HepG2 (cell line): ENCODE results near the gene ACSL6. TPM values are rescaled to one million over a fixed set of nuclear protein-coding genes. Genes with fewer than 3 reads are reported as not detected.
A peak's percentile ranks its signal among the peaks of the same experiment; 100 is the strongest.

ENCODE experiments used
- AKAP8 ChIP-seq: sonication (generic); formaldehyde crosslinking; IDR thresholded peaks from 2 replicates; pipeline ENCODE4 v1.5.1; 2020; ENCODE audit warnings: mild to moderate bottlenecking, missing genetic modification reagents
- ARNT2 ChIP-seq: sonication (generic); formaldehyde crosslinking; IDR thresholded peaks from 2 replicates; pipeline ENCODE4 v1.8.0; 2022; ENCODE audit warnings: mild to moderate bottlenecking, low read depth, missing genetic modification reagents, moderate library complexity
- ASH2L ChIP-seq: fragments of 300-600, 200-600 bp; sonication (generic); IDR thresholded peaks from 2 replicates; pipeline ENCODE4 v1.7.0; 2017; ENCODE audit warnings: low read depth, mild to moderate bottlenecking, moderate library complexity, mixed read lengths, low read length; ENCODE audit not compliant: insufficient read length
- EHMT2 ChIP-seq: fragments of 200-600 bp; sonication (generic); IDR thresholded peaks from 2 replicates; pipeline ENCODE4 v1.7.0; 2017; ENCODE audit warnings: antibody characterized with exemption, low read depth, low read length, borderline replicate concordance
- FOSL2 ChIP-seq: sonication (generic); formaldehyde crosslinking; IDR thresholded peaks from 2 replicates; pipeline ENCODE4 v1.4.0; 2020; ENCODE audit warnings: missing genetic modification reagents
- FOXC1 ChIP-seq: sonication (generic); formaldehyde crosslinking; IDR thresholded peaks from 2 replicates; pipeline ENCODE4 v1.8.0; 2022; ENCODE audit warnings: mild to moderate bottlenecking, missing genetic modification reagents, borderline replicate concordance
- GATAD2A ChIP-seq: IDR thresholded peaks from 2 replicates; pipeline ENCODE4 v1.6.1; 2016
- IRF2 ChIP-seq: IDR thresholded peaks from 2 replicates; pipeline ENCODE4 v1.6.1; 2018; ENCODE audit warnings: missing genetic modification reagents, missing compliant biosample characterization
- JARID2 ChIP-seq: sonication (generic); formaldehyde crosslinking; IDR thresholded peaks from 2 replicates; pipeline ENCODE4 v1.8.1; 2023; ENCODE audit warnings: missing genetic modification reagents, inconsistent platforms; ENCODE audit not compliant: insufficient replicate concordance
- KDM2A ChIP-seq: sonication (generic); formaldehyde crosslinking; IDR thresholded peaks from 2 replicates; pipeline ENCODE4 v1.4.0; 2020; ENCODE audit warnings: low read depth, missing genetic modification reagents, borderline replicate concordance
- KDM3A ChIP-seq: IDR thresholded peaks from 2 replicates; pipeline ENCODE4 v1.6.1; 2018; ENCODE audit warnings: low read depth, missing compliant biosample characterization
- KDM4B ChIP-seq: sonication (generic); formaldehyde crosslinking; IDR thresholded peaks from 2 replicates; pipeline ENCODE4 v1.4.0; 2020; ENCODE audit warnings: missing genetic modification reagents
- LBX2 ChIP-seq: sonication (generic); formaldehyde crosslinking; IDR thresholded peaks from 2 replicates; pipeline ENCODE4 v1.5.0; 2020; ENCODE audit warnings: missing genetic modification reagents, mild to moderate bottlenecking, borderline replicate concordance
- MED1 ChIP-seq: sonication (generic); formaldehyde crosslinking; IDR thresholded peaks from 2 replicates; pipeline ENCODE4 v1.4.0; 2020; ENCODE audit warnings: missing genetic modification reagents
- MEIS2 ChIP-seq: sonication (generic); formaldehyde crosslinking; IDR thresholded peaks from 2 replicates; pipeline ENCODE4 v1.9.0; 2021; ENCODE audit warnings: mild to moderate bottlenecking, missing genetic modification reagents
- NFKB2 ChIP-seq: sonication (generic); formaldehyde crosslinking; IDR thresholded peaks from 2 replicates; pipeline ENCODE4 v1.4.0; 2020; ENCODE audit warnings: missing genetic modification reagents, borderline replicate concordance
- RAD51 ChIP-seq: fragments of 450-650 bp; IDR thresholded peaks from 2 replicates; pipeline ENCODE4 v1.6.1; 2016; ENCODE audit warnings: borderline replicate concordance
- RBM39 ChIP-seq: fragments of 200-400 bp; formaldehyde crosslinking; IDR thresholded peaks from one replicate; pipeline ENCODE4 v1.6.1; 2018; ENCODE audit warnings: antibody characterized with exemption, mild to moderate bottlenecking, low read depth, low read length; ENCODE audit not compliant: poor library complexity, severe bottlenecking
- REPIN1 ChIP-seq: sonication (generic); formaldehyde crosslinking; IDR thresholded peaks from 2 replicates; pipeline ENCODE4 v1.8.0; 2022; ENCODE audit warnings: missing genetic modification reagents, low read depth, mild to moderate bottlenecking, borderline replicate concordance
- RORA ChIP-seq: sonication (generic); formaldehyde crosslinking; IDR thresholded peaks from 2 replicates; pipeline ENCODE4 v1.5.0; 2020; ENCODE audit warnings: mild to moderate bottlenecking, missing genetic modification reagents, moderate library complexity
- SMC3 ChIP-seq: IDR thresholded peaks from 2 replicates; pipeline ENCODE4 v1.6.1; 2011; ENCODE audit warnings: low read length, improper control_type of control experiment
- SSRP1 ChIP-seq: IDR thresholded peaks from 2 replicates; pipeline ENCODE4 v1.6.1; 2016; ENCODE audit warnings: control low read depth
- TEAD3 ChIP-seq: optimal IDR thresholded peaks from 2 replicates; pipeline ENCODE3; 2016; ENCODE audit warnings: borderline replicate concordance
- ZNF224 ChIP-seq: sonication (generic); formaldehyde crosslinking; IDR thresholded peaks from 2 replicates; pipeline ENCODE4 v1.5.0; 2020; ENCODE audit warnings: mild to moderate bottlenecking, missing genetic modification reagents
- ZNF362 ChIP-seq: sonication (generic); formaldehyde crosslinking; IDR thresholded peaks from 2 replicates; pipeline ENCODE4 v1.4.0; 2020; ENCODE audit warnings: missing genetic modification reagents, mild to moderate bottlenecking, borderline replicate concordance
- ZNF530 ChIP-seq: sonication (generic); formaldehyde crosslinking; IDR thresholded peaks from 2 replicates; pipeline ENCODE4 v1.5.0; 2020; ENCODE audit warnings: low read depth, mild to moderate bottlenecking, missing genetic modification reagents
- ZNF550 ChIP-seq: sonication (generic); formaldehyde crosslinking; IDR thresholded peaks from 2 replicates; pipeline ENCODE4 v1.4.0; 2020; ENCODE audit warnings: mild to moderate bottlenecking, missing genetic modification reagents, borderline replicate concordance
- ZNF558 ChIP-seq: sonication (generic); formaldehyde crosslinking; IDR thresholded peaks from 2 replicates; pipeline ENCODE4 v1.9.0; 2022; ENCODE audit warnings: mild to moderate bottlenecking, missing genetic modification reagents, borderline replicate concordance
- ZNF747 ChIP-seq: sonication (generic); formaldehyde crosslinking; IDR thresholded peaks from 2 replicates; pipeline ENCODE4 v1.8.1; 2023; ENCODE audit warnings: missing genetic modification reagents, mild to moderate bottlenecking, borderline replicate concordance
- ZNF75D ChIP-seq: sonication (generic); formaldehyde crosslinking; IDR thresholded peaks from 2 replicates; pipeline ENCODE4 v1.8.1; 2023; ENCODE audit warnings: missing genetic modification reagents, mild to moderate bottlenecking, borderline replicate concordance
- polyA plus RNA-seq, 8 experiments: library from polyadenylated mRNA; depleted of rRNA in 3 of 8; stranded (reverse) in 7 of 8; unstranded in 1 of 8; fragments of >200 nt; fragmentation: Illumina TruSeq in 4 of 8; extraction: Trizol in 4 of 8; gene quantifications; 2 replicates each; pipeline versions ENCODE4 v1.2.1 to v1.2.3, GENCODE V29; 2011 to 2016; ENCODE audit warnings: low read depth in 4 of 8, missing spikeins in 1 of 8, mixed read lengths in 1 of 8; ENCODE audit not compliant: insufficient read depth in 1 of 8
- total RNA-seq, 5 experiments: library from RNA; depleted of rRNA; stranded (reverse); fragments of >200 nt; fragmentation: Illumina TruSeq; extraction: Trizol; gene quantifications; 2 replicates each; pipeline ENCODE4 v1.2.3, GENCODE V29; 2016; ENCODE audit warnings: low read depth in 1 of 5

Gene ACSL6
- total and polyA plus RNA-seq, 2 of the 13 experiments (the other 11 are each of a cell fraction or from before 2014, with no cell fraction given): 3.7 to 3.8 TPM

GRCh38 chr5:131996210-131997025 lies 15.0 kb downstream of the ACSL6 start (continued):
- TF ChIP-seq ZNF550 (CRISPR knock-in tag) (no peak), NFKB2 (CRISPR knock-in tag) (no peak), ZNF747 (CRISPR knock-in tag) (no peak), MED1 (CRISPR knock-in tag) (peak; percentile 95), JARID2 (CRISPR knock-in tag) (no peak), GATAD2A (peak; percentile 99), RORA (CRISPR knock-in tag) (no peak), EHMT2 (no peak), RAD51 (no peak), ZNF224 (CRISPR knock-in tag) (no peak), LBX2 (CRISPR knock-in tag) (no peak), ZNF558 (CRISPR knock-in tag) (peak; percentile 27; the same call in 1 of the 2 replicates), KDM3A (CRISPR knock-in tag) (peak; percentile 83; the same call in 1 of the 2 replicates), FOSL2 (peak; percentile 77), SSRP1 (no peak; the same call in 1 of the 2 replicates), IRF2 (CRISPR knock-in tag) (peak; percentile 85), ASH2L (peak; percentile 86), ZNF362 (peak; percentile 51; the same call in 1 of the 2 replicates), ZNF75D (CRISPR knock-in tag) (no peak), RBM39 (no peak), MEIS2 (CRISPR knock-in tag) (no peak; the same call in none of the 2 replicates), KDM4B (CRISPR knock-in tag) (peak; percentile 22; the same call in 1 of the 2 replicates), AKAP8 (no peak), SMC3 (no peak), REPIN1 (peak; percentile 62; the same call in 1 of the 2 replicates), KDM2A (CRISPR knock-in tag) (peak; percentile 32; the same call in 1 of the 2 replicates), ARNT2 (CRISPR knock-in tag) (no peak), TEAD3 (CRISPR knock-in tag) (peak; percentile 78), ZNF530 (CRISPR knock-in tag) (no peak), FOXC1 (CRISPR knock-in tag) (no peak)
